Tibial nerve (tissue), 4 donors: ENCODE results near the gene ANKDD1B.

Source experiments
- CTCF ChIP-seq, 5 experiments: fragments of 200-600 bp in 3 of 5; fragments of 450-650 bp in 2 of 5; sonication (generic) in 3 of 5; IDR thresholded peaks; one replicate each; pipeline ENCODE4 v1.5.1; 2016 to 2019; ENCODE audit warnings: antibody characterized with exemption in 5 of 5, mild to moderate bottlenecking in 3 of 5, moderate library complexity in 2 of 5
- EP300 ChIP-seq, 2 donors: sonication (generic); formaldehyde crosslinking; IDR thresholded peaks; one replicate each; pipeline ENCODE4 v1.6.1; 2017; ENCODE audit warnings: antibody characterized with exemption in 2 of 2, mild to moderate bottlenecking in 1 of 2
- POLR2A ChIP-seq, 2 donors: fragments of 450-650 bp; IDR thresholded peaks; one replicate each; pipeline ENCODE4 v1.6.1; 2017; ENCODE audit warnings: antibody characterized with exemption in 2 of 2, mild to moderate bottlenecking in 2 of 2, moderate library complexity in 2 of 2

- no peak for TF ChIP-seq POLR2A (IDR thresholded peaks at IDR 0.05)
- no peak for TF ChIP-seq CTCF (IDR thresholded peaks at IDR 0.05)
- no peak for TF ChIP-seq EP300 (IDR thresholded peaks at IDR 0.05)
Observed at GRCh38 chr5:75584641-75585040, 26.6 kb upstream of the ANKDD1B start.
